ENCODE measurements around the gene RCAN2.

The RCAN2 gene

DNA sequence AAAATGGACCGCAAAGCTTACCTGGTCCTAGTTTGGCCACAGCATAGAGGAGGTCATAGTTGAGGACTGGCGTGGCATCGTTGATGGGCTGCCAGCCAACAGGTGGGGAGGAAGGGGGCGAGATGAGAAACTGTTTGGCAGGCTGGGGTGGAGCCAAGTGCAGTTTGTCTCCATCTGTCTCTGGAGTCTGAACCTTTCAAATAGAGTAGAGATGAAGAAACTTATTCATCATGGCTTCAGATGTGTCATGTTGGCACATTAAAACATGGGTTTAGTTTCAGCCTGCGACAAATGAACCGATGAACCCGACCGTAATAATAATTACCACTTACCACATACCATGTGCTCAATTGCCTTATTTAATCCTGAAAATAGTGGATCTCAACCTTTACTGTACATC, 244.5 kb downstream of the RCAN2 start:
- DNase-seq: no peak

DNA sequence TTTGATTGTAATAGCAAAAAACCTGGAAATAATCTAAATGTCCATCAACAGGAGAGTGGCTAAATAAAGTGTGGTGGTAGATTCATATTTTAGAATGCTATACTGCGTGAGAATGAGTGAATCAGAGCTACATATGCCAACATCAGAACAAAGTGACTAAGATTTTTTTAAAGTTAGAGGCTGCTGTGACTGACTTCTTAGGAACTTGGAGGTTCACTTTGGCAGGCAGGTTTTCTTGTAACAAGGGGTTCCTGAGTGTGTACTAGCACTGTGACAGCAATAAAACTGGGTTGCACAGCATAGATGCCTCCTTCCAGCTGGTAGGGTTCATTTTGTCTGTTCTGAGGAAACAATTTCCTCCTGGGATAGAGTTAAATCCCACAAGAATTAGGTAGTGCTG, 245.2 kb downstream of the RCAN2 start:
- no peak for DNase-seq

DNA sequence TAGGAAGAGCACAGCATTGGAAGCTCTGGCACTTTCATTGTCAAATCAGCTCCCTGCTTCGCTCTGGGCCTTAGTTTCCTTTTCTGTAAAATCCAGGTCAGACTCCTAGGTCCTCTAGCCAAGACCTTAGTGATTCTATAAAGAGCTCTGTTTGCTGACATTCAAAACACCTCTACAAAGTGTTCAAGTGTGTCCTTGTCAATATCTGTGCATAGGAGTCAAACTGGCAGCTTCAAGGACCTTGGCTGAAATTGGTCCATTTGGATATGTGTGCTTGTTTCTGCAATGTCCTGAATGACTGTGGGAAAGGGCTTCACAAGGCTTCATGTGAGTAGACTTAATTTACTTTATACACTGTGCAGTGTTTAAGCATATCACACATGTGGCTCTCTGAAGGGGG, 246.6 kb downstream of the RCAN2 start:
- no peak for DNase-seq

DNA sequence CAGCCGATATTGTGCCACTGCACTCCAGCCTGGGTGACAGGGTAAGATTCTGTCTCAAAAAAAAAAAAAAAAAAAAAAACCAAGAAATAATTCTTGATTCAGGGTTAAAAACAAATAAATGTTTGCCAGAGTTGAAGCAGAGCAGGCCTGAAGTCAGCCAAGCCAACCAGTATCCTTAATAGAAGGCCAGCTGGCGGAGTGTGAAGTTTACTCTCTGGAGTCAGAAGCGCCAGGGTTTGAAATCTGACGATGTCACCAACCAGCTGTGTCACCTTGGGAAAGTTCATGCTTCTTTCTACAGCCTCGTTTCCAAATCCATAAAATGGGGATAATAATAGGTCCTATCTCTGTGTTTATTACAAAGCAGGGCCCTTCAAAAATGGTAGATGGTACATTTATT, 247.5 kb downstream of the RCAN2 start:
- no peak for DNase-seq

DNA sequence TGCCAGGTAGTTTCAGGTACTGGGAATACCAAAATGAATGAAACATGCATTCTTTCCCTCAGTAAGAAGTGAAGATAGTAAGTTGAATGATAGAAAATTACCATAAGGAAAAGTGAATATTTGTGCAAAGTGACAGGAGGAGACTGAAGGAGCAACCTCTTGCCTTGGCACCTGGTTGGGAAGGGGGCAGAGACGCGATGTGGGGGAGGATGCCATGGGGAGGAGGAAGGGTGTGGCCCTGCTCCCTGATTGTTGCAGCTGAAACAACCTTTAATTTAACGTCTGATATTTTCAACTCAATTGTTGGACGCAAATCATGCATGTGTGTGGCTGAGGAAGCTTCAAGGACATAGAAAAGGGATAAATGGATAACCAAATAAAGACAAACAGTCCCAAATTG, 248.3 kb downstream of the RCAN2 start:
- no peak for DNase-seq

DNA sequence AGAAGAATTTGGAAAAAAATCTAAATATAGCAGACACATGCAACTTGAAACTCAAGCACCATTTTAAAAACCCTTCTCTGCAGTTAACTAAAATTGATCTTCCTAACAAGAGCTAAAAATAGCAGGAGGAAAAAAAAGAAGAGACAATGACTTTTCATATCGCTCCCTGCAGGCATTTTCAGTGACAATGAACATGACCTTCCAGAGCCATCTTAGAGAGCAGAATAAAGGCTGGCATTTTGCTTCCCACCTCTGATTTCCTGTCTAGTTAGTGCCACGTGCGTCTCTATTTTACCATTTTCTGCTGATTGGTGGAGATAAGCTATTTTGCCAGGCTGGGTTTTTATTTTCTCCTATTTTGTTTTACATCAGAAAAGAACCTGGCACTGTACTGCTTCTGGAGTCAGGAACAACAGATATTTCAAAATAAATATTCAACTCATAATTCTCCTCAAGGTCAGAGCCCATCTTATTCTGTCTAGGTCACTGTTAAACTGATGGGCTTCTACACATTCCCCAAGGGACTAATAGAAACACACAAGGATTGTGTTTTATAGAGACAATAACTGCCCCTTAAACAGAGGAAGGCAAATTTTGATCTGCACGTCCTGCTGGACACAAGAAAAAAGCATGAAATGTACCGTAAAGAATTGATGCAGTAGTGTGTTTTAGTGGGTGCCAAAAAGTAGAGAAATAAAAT, 250.2 kb downstream of the RCAN2 start:
- no peak for DNase-seq

DNA sequence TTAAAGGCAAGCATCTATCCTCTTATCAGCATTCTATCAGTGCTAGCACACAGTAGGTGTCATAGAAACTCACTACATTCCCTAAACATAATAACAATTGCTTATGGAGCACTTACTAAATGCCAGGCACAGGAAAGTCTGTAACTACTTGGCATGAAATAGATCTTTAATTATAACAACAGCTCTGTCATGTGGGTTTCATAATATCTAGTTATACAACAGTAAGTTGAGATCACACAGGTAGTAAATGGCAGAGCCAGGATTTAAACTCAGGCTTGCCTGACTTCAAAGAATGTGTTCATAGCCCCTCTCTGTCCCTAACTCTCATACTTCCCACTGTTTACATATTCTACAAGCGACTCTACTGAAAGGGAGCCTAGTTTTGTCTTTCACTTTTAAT, 254.5 kb downstream of the RCAN2 start:
- no peak for DNase-seq

DNA sequence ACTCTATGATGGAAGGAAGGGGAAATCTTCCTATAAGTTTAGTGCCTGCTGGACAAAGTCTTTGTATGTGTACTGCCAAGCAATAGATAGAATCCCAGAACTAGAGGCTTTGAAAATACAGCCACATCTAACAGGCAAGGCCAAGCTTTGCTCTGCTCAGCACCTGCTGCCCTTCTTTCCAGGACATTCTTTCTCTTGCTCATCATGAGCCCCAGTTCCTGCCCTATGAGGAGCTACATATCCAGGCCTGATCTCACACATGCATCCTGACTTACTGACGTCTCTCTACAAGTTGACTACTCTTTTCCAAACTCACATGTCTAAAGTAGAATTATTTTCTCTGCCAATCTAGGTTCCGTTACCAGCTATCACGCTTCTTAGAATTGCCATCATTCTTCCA, 256.0 kb downstream of the RCAN2 start:
- no peak for DNase-seq

DNA sequence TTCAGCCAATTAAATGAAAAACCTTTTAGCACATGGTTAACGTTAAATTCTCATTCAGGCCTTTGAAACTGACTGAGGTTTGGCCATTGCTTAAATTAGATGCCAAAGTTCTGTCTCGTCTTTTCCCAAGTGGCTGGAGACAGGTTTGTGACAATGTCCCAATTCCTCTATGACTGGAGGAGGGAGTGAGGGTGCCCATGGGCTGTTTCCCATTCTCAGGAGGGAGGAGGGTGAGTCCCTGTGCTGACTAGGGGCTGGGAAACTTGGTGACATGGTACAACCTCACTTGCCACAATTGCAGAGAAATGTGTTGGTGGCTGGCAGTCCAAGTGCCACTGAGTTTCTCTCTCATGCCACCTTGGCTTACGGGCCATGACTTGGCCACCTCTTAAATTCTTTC, 256.5 kb downstream of the RCAN2 start:
- DNase-seq: no peak

DNA sequence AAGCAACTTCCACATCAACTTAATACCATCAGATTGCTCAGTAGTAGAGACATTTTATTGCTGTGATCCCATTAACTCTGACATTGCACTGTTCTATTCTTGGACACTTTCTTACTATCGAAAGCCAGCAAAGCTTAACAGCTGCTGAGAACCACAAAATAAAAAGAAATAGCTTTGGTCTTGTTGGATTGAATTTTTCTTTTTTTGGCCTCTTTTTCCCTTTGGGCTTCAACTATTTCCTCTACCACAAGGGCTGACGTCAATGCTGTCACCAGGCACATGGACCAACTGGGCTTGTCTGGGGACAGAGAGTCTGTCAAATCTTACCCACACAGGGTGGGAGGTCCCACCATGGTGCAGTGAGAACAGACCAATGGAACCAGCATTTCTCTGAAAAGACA, 257.1 kb downstream of the RCAN2 start:
- no peak for DNase-seq

DNA sequence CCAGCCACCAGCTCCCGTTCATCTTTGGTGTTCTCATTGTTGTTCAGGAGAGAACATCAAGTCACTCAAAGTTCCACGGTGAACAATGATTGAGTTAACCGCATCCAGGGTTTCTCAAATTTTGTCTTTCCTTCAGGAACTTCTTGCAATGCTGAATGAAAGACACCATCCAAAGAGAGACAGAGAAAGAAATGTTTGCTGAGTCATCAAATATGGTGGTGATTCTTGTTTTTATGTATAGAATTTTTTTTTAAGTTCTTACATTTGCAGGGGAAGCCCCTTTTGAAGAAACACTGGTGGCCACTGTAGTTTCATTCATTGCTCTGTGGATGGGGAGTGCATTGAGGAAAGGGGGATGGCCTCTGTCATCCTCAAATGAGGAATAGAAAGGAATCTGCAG, 258.1 kb downstream of the RCAN2 start:
- no peak for DNase-seq

DNA sequence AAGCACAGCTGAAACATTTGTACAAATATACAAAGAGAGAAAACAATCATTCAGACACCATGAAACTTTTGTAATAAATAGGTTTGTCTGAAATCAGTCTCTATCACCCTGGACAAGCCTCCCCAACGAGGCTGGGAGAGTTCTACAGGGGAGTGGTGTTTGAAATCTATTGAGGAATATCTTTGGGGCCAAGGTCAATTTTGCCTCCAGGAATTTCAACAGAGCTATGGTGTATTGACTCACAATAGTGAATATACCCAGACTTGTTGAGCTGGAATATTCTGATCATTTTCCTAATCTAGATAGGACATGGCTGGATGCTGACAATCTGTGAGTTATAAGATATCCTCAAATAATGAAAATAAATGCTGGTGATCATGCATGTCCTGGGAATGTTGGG, 269.0 kb downstream of the RCAN2 start:
- DNase-seq: no peak

DNA sequence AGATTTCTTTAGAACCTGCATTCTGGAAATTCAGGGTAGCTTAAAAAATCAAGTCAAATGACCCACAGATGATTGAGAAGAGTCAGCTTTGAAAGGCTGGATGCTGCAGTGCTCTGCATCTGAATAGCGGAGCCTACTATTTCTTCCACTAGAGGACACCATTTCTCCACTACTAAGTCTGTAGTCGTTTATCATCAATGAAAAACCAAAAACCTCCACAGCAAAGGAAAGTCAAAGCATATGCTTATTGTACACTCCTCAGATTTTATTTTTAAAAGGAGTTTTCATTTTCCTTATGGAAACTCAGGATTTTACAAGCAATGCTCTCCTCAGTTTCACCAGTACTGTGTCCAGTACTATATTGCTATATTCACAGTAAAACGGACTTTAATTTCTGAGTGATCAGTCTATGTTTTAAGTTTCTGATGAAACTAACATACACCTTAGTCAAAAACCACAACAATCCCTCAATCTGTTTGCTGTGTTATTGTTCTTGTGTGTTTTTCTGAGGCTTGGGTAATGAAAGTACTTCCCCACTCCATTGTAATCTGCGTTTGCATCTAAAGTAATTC, 269.9 kb downstream of the RCAN2 start:
- no peak for DNase-seq

DNA sequence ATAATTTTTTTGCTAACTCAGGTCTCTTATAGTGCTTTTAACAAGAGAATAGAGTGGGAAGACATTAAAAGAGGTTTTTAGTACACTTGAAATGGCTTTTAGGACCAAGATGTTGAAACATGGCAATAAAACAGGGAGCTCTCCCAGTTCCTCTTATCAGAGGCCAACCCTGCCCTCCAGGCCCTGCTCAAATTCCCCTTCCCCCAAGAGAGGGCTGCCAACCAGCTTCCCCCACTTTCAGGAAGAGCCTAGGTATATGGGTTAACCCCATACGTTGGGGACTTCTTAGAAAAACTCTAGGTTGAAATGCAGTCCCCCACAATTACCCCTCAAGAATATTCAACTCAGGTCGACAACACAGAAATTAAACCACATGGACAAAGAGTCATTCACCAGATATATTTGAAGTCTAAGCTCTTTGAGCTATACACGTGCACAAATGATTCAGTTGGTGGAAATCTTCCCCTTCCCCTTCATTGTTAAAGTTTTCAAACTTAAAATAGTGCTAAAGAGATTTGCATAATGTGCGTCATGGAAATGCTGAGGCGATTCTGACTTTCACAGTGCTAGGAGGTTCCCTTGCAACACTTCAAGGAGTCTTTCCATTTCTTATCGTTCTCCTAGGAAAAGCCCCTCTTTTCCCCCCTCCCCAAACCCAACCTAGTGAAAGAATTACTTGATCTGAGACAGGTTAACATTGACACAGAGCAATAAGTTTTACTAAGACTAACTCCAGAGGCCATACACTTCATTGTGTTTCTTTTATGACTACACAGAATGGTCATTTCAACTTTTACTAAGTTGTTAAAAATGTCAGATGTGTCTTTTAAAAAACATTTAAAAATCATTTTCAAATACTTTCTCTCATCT, 270.7 kb downstream of the RCAN2 start:
- no peak for DNase-seq

DNA sequence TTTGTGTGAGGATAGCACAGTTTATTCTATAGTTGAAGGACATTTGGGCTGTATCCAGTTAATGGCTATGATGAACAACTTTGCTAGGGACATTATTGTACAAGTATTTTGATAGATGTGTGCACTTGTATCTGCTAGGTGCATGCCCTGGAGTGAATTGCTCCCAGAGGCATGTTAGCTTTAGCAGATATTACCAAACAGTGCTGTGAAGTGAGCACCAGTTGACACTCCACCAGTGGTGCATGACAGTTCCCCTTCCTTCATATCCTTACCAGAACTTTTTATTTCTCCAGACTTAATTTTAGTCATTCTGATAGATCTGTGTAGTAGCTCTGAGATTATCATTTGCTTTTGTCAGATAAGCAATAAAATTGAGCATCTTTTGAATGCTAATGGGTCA, 271.6 kb downstream of the RCAN2 start:
- DNase-seq: no peak

DNA sequence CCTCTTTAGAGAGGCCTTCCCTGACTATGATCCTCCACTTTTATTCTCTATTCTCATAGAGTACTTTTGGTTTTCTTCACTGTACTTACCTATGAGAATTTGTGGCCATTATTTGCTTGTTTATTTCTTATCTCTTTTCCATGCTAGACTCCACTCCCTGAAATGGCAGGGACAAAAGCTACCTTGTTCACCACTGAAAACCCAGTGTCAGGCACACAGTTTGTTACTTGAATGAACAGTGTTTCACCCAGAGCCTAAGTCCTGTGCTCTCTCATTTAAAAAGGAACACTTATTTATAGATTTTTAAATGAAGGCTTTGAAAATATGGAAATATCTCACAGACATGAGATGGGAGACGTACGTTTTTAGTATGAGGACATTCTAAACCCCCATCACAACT, 272.8 kb downstream of the RCAN2 start:
- DNase-seq: no peak

DNA sequence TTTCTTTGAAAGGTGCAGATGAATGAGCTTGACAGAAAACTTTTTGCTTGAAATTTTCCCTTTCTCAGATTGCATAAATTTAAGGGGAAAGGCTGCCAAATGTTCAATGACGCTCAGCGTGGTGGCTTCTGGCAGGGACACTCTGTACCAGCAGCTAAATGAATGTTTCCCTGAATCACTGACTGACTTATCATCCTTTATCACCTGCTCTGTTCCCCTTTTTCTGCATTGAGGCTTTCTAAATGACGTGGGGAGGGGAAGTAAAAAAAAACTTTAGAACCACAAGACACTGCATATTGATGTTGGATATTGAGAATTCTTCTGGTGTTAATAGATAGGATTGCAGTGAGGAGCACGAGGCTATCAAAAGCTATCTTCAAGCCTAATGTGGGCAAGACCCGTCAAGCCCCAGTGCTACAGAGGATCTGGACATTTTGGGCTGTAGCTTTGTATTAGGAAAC, 273.5 kb downstream of the RCAN2 start:
- no peak for DNase-seq

DNA sequence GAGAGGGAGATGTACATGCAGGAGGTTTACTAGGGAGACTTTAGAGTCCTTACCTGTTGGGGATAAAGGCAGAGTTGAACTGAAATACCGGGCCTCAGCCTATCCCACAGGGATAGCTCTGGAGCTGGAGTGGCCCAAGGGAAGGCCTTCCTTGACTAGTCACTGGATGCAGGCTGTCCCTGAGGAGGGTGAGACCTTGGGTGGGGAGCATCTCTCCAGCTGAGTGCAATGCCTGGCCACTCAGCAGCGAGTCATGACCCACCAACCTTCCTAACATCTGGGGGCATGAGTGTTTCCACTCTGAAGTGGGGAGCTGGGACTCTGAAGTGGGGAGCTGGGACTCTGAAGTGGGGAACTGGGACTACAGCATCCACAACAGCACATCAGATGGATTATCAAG, 274.4 kb downstream of the RCAN2 start:
- DNase-seq: no peak

DNA sequence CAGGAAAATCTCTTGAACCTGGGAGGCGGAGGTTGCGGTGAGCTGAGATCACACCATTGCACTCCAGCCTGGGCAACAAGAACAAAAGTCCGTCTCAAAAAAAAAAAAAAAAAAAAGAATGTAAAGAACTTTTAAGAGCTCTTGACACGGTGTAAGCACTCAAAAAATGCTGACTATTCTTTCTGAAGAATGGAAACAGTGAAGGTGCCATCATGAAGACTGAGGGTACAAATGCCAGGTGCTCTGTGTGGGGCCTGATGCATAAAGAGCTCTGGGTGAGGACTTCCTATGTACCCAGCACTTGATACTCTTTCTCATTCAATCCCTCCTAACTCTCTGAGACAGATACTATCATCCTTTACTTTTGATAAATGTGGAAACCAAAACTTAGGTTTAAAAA, 275.5 kb downstream of the RCAN2 start:
- no peak for DNase-seq

DNA sequence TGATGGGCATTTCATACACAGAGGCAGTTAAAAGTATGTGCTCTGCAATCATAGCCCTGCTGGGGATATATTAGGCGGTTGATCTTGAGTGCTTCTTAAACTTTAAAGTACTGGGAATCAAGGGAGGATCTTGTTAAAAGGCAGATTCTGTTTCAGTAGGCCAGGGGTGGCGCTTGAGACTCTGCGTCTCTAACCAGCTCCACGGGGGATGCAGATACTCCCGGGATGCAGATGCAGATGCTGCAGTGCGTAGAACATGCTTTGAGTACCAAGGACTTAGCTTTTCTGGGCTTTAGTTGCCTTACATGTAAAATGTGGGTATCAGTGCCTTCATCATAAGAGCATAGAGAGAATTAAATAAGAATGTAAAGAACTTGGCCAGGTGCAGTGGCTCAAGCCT, 276.0 kb downstream of the RCAN2 start:
- no peak for DNase-seq

DNA sequence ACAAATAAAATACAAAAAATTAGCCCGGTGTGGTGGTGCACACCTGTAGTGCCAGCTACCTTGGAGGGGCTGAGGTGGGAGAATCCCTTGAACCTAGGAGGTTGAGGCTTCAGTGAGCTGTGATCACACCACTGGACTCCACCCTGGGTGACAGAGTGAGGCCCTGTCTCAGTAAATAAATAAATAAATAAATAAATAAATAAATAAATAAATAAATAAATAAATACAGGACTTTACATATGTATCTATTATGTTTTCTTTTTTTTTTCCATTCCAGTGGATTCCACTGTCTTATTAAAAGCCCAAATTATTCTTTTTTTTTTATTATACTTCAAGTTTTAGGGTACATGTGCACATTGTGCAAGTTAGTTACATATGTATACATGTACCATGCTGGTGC, 279.3 kb downstream of the RCAN2 start:
- DNase-seq: no peak

DNA sequence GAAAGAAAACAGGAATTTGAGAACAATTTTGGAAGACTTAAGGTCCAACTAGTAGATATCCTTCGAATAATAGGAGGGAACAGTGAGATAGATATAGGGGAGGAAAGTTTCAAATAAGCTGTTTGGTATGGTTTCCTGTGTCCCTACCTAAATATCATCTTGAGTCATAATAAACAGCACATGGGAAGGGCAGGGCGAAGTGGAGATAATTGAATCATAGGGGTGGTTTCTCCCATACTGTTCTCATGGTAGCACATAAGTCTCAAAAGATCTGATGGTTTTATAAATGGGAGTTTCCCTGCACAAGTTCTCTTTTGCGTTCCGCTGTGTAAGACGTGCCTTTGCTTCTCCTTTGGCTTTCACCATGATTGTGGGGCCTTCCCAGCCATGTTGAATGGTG, 281.0 kb downstream of the RCAN2 start:
- DNase-seq: no peak

DNA sequence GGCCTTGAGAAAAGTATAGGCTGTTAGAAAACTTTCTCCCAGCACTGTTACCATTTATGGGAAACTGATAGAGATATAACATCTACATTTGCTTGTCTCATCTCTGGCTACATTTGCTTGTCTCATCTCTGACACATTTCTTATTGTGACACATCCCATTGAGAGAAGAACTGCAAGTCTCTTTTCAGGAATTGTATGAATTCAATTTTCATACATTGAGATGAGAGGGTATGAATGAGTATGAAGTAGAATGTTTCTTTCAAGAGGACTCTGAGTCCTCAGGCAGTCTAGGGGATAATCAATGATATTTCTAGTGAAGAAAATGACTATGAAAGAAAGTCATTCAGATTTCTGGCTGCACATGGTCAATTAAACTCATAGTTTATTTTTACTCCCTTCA, 282.9 kb downstream of the RCAN2 start:
- no peak for DNase-seq

DNA sequence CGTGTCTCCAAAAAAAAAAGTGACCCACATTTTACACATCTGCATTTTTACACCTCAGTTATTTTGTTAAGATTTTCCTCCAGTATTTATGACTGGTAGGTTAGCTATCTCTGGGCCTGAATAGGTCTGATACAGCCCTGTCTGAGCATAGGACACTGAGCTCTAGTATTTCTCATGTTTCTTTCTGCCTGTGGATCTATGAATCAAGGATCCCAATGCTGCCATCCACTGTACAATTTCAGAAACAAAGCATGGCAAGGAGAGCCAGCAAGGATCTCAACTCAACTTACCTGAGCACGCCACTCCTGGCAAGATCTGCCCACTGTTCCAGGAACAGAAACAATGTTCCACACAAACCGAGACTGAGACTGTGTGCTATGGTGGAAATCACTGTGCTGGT, 284.1 kb downstream of the RCAN2 start:
- no peak for DNase-seq

All from activated CD4-positive, alpha-beta T cell treated with anti-CD3 and anti-CD28 coated beads for 4 hours (primary cell).